ENCODE results near the gene RAB5IF.
"Not testable (repeated sequence)": the region's sequence is repeated elsewhere in the genome, so short reads cannot be mapped to it uniquely, and the experiment has no call there.

The RAB5IF gene, protein sequence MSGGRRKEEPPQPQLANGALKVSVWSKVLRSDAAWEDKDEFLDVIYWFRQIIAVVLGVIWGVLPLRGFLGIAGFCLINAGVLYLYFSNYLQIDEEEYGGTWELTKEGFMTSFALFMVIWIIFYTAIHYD

DNA sequence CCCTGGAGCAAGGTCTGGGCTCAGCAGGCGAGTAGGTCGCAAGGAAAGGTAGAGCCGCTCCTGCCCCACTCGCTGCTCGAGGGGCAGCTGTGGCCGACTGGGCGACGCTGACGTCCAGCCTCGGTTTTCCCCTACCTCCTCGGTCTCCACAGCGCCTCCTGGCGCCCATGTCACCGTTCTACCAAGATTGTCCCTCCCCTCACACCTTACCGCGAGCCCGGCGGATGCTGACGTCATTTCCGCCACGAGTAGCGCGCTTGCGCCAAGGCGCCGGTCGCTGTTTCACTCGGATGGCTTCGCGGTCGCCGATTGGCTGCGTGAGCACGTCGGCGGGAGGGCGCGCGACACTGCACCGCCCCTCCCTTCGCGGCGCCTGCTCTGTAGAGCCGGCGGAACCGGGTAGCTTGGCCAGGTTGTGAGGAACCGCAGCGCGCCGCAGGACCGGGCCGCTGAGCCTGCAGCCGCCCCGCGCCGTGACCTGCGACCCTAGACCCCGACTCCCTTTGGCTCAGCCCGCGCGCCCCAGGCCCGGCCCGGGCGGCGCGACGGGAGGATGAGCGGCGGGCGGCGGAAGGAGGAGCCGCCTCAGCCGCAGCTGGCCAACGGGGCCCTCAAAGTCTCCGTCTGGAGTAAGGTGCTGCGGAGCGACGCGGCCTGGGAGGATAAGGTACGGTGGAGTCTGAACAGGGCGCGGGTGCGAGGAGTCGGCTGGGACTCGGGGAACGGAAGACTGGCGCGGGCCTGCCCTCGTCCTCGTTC, at the start of gene RAB5IF:
TSS of gene RAB5IF (plus strand) at position 381 of the 759 bp plus-strand sequence. CDS start at position 554, 173 bp downstream.
- peak; percentile 99 for DNase-seq (ENCODE audit: low spot score)

DNA sequence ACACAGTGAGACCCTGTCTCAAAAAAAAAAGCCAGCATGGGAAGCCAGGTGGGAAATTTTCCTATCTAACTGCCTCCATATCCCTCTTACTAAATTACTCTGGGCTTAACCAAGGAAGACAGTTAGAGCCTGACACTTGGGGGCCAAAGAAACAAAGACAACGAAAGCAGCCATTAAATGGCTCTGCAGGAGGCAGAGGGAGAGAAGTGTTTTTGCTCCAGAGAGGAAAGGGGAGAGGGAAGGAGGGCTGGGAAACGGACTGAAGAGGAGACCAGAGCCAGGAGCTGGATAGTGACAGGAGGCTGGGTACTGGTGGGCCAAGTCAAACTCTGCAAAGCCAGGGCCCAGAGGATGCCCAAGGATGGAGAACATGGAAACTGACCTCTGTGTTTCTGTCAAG, 42.9 kb upstream of the RAB5IF start:
- no peak for DNase-seq (ENCODE audit: low spot score)

DNA sequence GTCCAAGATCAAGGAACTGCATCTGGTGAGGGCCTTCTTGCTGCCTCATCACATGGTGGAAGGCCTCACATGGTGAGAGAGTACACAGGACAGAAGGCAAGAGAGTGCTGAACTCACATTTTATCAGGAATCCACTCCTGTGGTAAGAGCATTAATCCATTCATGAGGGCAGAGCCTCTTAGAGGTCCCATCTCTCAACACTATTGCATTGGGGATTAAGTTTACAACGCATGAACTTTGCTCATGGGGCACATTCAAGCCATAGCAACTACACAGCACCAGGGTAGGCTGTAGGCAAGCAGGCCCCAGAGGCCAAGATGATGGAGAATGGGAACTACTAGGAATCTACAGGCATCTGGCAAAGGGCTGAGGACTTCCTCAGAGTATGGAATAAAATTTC, 42.2 kb upstream of the RAB5IF start:
- DNase-seq (ENCODE audit: low spot score) = no peak

DNA sequence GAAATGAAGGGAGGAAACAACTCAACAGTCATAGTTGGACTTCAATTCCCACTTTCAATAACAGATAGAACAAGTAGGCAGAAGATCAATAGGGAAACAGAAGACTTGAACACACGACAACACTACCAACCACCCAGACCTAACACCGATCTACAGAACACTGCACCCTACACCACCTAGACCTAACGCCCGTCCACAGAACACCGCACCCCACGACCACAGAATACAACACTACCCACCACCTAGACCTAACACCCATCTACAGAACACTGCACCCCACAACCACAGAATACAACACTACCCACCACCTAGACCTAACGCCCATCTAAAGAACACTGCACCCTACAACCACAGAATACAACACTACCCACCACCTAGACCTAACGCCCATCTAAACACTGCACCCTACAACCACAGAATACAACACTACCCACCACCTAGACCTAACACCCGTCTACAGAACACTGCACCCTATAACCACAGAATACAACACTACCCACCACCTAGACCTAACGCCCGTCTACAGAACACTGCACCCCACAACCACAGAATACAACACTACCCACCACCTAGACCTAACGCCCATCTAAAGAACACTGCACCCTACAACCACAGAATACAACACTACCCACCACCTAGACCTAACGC, 41.4 kb upstream of the RAB5IF start:
- DNase-seq (ENCODE audit: low spot score) = not testable (repeated sequence)

DNA sequence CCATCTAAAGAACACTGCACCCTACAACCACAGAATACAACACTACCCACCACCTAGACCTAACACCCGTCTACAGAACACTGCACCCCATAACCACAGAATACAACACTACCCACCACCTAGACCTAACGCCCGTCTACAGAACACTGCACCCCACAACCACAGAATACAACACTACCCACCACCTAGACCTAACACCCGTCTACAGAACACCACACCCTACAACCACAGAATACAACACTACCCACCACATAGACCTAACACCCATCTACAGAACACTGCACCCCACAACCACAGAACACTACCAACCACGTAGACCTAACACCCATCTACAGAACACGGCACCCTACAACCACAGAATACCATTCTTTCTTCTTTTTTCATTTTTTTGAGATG, 40.9 kb upstream of the RAB5IF start:
- DNase-seq (ENCODE audit: low spot score) = not testable (repeated sequence)

DNA sequence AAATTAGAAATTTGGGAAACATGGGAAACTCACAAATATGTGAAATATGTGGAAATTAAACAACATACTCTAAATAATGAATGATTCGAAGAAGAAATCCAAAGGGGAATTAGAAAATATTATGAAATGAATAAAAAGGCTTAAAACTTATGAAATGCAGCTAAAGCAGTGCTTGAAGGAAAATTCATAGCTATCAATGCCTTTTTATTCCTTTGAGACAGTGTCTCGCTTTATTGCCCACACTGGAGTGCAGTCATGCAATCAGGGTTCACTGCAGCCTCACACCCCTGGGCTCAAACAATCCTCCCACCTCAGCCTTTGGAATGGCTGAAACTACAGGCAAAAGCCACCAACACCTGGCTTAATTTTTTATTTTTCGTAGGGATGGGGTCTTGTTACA, 40.1 kb upstream of the RAB5IF start:
- DNase-seq (ENCODE audit: low spot score) = no peak

DNA sequence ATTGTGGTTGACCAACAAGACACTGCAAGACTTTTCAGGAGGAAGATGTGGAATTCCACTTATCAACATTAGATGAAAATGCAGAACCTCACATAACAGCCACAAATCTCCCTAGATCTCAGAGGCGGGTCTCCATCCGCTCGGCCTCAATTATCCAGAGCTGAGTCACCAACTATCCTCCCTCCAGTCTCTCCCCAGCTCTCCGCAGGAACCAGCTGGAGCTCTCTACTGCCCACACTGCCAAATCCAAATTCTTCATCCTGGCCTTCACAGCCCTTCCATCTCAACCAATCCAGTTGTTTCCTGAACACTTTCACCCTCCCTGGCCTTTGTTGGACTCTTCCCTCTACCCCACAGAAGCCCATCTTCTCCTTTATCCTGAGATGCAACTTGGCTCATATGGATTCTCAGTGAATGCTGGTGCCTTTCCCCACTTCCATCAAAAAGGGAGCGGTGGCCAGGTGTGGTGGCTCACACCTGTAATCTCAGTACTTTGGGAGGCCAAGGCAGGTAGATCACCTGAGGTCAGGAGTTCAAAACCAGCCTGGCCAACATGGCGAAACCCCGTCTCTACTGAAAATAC, 35.6 kb upstream of the RAB5IF start:
- no peak for DNase-seq (ENCODE audit: low spot score)

DNA sequence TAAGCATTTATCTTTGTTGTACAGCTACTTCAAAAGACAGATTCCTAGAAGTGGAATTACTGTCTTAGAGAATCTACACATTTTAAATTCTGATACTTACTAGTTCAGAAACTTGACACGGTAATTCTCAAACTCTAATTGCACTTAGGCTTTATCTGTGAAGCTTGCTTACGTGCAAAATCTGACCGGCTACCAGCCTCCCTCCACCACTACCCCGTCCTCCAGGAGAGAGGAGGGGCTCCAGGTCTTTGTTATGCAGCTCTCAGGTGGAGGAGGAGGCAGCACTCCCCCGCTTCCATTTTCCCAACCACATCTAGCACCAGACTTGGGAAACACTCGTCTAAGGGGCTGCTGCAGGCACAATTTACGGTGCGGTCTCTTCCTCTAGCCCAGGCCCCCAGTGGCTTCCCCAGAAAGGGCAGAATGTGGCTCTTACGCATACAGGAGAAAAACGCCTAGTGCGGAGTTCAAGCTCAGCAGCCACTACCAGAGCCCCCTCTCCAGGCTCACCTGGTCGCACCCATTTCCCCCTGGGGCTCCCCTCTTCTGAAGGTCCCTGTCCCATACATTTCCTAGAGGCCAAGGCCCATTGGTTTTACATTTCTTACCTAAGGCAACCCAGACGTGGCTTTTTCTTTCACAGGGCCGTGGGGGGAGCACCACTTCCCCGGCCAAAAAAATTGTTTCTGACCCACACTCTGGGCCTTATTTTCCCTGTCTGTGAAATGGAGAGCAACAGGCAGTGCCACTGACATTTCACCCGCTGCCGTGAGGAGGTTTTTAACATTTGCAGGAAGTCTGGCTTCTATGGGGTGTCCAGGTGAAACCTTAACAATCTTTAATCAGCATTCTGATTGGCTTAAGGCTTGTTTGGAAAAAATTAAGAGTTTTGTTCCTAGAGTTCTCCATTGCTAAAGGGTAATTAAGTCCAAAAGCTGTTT, 33.7 kb upstream of the RAB5IF start:
- no peak for DNase-seq (ENCODE audit: low spot score)

DNA sequence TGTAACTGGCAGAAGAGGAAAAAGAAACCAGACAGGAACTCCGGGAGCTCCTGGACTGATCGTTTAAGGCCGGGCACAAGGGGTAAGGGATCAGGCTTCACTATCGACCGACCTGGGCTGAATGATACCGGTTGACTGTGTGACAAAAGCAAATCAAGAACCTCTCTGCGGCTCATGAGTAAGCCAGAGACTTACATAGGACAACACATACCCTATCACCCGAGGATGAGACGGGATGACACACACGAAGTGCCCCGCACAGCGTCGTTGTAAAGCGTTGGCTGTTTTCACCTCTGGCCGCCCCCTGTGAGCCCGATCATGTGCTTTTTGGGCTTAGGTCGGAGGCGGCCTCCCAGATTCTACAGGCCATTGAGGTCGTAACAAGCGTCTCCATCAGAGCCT, 32.9 kb upstream of the RAB5IF start:
- DNase-seq (ENCODE audit: low spot score) = peak; percentile 59

DNA sequence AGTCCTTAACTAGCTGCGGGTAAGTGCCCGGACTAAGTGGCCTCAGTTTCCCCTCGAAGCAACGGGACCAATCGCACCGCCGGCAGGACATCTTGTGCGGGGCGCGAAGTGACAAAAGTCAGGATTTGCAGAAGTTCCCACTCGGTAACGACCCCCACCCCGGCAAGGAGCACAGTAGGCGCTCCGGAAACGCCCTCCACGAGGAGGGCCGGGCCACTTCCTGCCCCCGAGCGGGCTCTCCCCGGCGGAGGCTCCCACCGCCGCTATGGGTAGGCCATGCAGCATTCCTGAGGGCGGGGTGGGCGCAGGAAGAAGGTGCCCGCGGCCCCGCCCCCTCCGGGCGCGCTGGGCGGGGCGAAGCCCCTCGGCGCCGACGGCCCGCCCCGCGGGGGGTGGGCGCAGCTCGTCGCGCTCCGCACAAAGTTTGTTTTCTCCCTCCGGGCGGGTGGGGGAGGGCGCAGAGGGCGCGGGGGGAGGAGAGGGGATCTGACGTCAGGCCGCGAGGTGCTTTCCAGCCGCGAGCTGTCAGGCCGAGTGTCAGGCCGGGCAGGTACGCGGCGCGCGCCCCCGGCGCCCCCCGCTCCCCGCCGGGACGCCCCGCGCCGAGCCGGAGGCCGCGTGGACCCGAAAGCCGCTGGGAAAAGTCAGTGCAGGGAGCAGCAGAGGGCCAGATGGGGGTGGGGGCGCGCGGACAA, 32.3 kb upstream of the RAB5IF start, which contains the start of gene TGIF2:
TSS of gene TGIF2 (plus strand) at position 495 of the 695 bp plus-strand sequence. CDS start 5,178 bp downstream, outside the sequence.
- peak; percentile 92 for DNase-seq (ENCODE audit: low spot score)

DNA sequence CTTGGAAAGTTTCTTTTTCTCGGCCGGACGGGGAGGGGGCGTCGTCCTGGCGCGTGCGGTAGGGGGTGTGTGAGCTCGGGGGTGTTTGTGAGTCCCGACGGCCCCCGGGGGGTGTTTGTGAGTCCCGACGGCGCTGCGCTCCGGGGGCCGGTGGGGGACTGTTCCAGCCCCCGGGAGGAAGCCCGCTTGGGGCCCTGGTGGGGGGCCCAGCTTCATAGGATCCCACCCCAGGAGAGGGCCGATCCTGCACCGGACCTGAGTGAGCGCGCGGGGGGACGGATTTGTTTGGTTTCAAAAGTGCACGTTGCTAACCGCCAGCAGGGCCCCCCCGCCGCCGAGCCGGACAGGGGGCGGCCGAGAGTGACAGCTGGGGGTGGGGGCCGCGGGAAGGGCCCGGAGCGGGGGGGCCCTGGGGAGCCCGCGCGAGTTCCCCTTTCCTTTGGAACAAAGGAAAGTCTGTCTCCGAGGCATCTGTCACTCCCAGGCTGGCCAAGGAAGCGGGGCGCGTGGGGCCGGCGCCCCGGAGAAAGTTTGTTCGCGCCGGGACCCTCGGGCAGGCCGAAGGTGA, 31.7 kb upstream of the RAB5IF start:
- no peak for DNase-seq (ENCODE audit: low spot score)

DNA sequence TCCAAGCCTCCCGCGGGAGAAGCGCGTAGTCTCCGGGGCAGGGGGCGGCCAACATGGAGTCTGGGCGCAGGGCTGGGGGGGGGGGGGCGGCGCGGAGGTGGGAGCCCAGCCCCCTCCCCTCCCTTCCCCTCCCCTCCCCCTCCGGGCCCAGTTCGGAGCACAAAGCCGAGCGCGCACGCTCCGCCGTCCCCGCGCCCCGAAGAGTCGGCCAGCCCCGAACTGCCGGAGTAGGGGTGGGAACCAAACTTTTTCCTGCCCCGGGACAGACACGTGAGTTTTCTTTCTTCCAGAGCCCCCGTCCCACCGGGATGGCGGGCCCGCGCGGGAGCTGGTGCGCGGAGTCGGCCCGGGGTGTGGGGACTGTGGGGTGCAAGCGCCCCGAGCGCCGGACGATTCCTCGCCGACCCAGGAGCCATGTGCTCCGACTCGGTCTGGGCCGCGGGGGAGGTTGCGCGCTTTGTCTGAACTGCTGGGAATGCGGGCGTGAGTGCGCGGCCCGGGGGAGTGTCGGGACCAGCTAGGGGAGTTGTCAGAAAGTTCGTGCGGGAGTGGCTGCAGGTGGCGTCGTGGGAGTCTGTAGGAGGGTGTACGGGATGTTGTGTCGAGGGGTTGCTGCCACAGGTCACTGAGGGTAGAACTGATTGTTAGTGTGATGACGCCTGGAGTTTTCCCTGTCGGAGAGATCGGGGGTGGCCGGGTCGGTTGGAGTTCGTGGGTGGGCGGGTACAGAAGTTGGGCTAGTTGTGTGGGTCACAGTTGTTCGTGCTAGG, 31.0 kb upstream of the RAB5IF start:
- peak; percentile 39 for DNase-seq (ENCODE audit: low spot score)

DNA sequence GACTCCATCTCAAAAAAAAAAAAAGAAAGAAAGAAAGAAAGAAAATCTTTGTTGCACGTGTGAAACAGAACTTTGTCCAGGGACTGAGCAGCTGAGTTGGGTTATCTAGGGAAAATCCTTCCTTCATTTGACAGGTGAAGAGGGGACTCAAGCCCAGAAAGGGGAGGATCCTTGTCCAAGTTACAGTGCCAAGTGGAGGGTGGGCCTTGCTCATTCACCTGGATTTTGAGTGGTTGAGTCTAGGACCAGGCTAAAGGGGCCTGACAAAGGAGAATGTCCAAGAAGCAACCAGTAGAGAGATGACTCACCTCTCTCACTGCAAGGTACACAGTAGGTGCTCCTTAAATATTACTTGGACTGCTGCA, 29.5 kb upstream of the RAB5IF start:
- no peak for DNase-seq (ENCODE audit: low spot score)

DNA sequence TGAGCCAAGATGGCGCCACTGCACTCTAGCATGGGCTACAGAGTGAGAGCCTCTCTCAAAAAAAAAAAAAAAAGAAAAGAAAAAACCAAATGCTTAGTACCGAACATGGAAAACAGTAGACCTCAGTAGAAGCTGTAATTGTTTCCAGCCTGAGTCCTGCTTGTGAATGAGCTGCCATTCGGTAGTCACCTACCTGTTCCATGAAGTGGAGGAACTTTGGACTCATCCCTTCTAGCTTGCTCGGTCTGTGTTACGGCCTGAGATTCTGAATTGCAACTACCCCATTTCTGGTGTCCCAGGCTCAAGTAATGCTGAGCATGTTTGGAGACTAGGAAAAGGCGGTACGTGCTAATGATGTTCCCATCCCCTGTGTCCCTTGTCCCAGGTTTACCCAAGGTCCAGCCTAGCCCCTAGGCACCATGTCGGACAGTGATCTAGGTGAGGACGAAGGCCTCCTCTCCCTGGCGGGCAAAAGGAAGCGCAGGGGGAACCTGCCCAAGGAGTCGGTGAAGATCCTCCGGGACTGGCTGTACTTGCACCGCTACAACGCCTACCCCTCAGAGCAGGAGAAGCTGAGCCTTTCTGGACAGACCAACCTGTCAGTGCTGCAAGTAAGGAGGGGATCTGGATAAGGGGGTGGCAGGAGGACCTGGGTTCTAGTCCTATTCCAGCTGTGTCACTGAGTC, 27.1 kb upstream of the RAB5IF start:
- no peak for DNase-seq (ENCODE audit: low spot score)

DNA sequence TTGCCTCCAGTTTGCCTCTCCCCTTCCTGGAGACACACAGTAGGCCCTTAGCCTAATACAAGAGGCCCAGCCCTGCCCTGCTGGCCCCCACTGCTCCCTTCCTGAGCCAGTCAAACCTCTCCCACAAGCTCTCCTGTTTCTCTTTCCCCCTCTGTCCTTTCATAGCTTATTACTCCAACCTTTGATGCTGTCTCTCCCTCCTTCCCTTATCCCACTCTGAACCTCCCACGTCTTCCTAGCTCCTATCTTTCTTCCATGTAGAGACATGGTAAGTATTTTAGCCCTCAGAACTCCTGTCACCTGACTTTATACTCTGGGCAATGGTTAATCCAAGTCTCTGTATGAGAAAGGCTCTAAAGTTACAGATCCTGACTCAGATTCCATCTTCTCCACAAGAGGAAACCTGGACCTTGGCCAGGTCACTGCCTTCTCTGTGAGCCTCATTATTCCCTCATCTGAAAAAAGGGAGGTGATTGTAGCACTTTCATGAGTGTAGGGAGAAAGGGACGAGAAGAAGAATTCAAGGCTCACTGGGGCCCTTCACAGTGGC, 25.5 kb upstream of the RAB5IF start:
- DNase-seq (ENCODE audit: low spot score) = no peak

DNA sequence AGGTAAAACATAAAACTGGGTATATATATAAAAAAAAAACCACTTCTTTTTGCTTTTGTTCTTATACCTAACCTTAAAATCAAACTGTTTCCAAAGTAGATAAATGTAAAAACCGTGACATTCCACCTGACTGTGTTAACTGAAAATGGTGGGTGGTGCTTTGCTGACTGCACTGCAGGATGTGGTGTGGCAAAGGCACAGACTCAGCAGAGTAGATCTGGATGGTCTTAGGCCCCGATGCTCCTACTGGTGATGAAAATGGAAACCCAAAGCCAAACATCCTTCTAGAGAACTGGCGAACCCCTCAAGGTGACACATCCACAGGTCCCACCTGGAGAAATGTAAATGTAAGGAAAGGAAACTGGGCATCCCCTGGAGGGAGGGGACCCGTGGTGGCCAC, 23.3 kb upstream of the RAB5IF start:
- DNase-seq (ENCODE audit: low spot score) = peak; percentile 25

DNA sequence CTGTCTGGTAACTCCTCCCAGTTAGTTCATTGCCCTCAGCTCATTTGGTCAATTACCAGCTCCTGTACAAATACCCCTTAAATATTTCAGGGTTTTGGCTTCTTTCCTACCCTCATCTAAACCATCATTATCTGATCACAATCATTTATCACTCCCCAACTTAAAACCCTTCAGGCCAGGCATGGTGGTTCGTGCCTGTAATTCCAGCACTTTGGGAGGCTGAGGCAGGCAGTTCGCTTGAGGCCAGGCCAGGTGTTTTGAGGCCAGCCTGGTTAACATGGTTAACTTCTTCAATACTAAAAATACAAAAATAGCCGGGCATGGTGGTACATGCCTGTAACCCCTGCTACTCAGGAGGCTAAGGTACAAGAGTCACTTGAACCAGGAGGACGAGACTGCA, 22.8 kb upstream of the RAB5IF start:
- DNase-seq (ENCODE audit: low spot score) = no peak

DNA sequence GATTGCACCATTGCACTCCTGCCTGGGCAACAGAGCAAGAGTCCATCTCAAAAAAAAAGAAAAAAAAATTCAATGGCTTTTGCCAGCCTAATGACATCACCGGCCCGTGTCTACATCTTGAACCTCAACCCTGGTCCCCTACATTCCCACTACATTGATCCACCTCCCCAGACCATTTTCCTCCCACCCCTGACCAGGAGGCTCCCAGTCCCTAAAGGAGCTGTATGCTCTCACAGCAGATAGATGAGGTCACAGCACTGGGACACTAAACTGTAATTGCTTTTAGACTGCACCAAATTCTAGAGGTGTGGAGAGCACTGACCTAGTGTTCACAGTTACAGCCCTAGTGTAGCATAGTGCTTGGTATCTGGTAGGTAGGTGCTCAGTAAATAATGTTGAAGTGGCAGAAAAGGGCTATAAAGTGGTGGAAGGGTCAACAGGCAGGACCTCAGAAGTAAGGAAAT, 21.5 kb upstream of the RAB5IF start:
- DNase-seq (ENCODE audit: low spot score) = no peak
